B cell (primary cell): ENCODE data around the gene FBN2. TPM values are rescaled to one million over a fixed set of nuclear protein-coding genes. Genes with fewer than 3 reads are reported as not detected.

Experiments used
- ATAC-seq: fragments of 200-7000 bp; cut with Tn5 transposase; one replicate; pipeline ENCODE4 v1.10.0; 2021; ENCODE audit warnings: low read depth, mild to moderate bottlenecking, moderate number of reproducible peaks, moderate library complexity
- CTCF ChIA-PET: fragments of 350-600 bp; sonication (Branson Sonifier 250); formaldehyde crosslinking; loops from one replicate; lab custom pipeline; 2021; ENCODE audit warnings: antibody characterized with exemption, inconsistent platforms; lab: Charles Lee
- POLR2A ChIA-PET: fragments of 350-600 bp; sonication (Branson Sonifier 250); formaldehyde crosslinking; loops from one replicate; lab custom pipeline; 2021; ENCODE audit warnings: antibody characterized with exemption; lab: Charles Lee
- DNase-seq: peaks from one replicate; pipeline ENCODE4 v3.0.0; 2013
- H2AFZ ChIP-seq: 2 replicates; pipeline ENCODE4 v1.6.1; 2012; ENCODE audit warnings: mild to moderate bottlenecking, low read depth, low read length; ENCODE audit not compliant: insufficient read depth, poor library complexity, severe bottlenecking
- H3K27ac ChIP-seq, 2 donors: 1 replicate in 1 of 2; 2 replicates in 1 of 2; pipeline ENCODE4 v1.5.1; 2012 to 2013; ENCODE audit warnings: low read length in 2 of 2, mild to moderate bottlenecking in 2 of 2, moderate library complexity in 1 of 2
- H3K27me3 ChIP-seq, 4 experiments: fragments of 200-600 bp in 1 of 4; sonication (generic) in 1 of 4; replicated peaks in 1 of 4; 1 replicate in 2 of 4; 2 replicates in 2 of 4; pipeline versions ENCODE4 v1.6.1 to v1.7.0; 2013 to 2016; ENCODE audit warnings: low read length in 3 of 4, mild to moderate bottlenecking in 2 of 4, mixed read lengths in 1 of 4, moderate library complexity in 1 of 4; ENCODE audit not compliant: insufficient read depth in 4 of 4, control insufficient read depth in 3 of 4; ENCODE audit errors: control extremely low read depth in 1 of 4
- H3K36me3 ChIP-seq, 2 experiments: replicated peaks in 1 of 2; 1 replicate in 1 of 2; 2 replicates in 1 of 2; pipeline versions ENCODE4 v1.6.1 to v1.7.1; 2013; ENCODE audit warnings: low read length in 1 of 2; ENCODE audit not compliant: insufficient read depth in 2 of 2, control insufficient read depth in 1 of 2; ENCODE audit errors: control extremely low read depth in 1 of 2, extremely low read depth in 1 of 2
- H3K4me1 ChIP-seq, 2 donors: fragments of 200-600 bp in 1 of 2; sonication (generic) in 1 of 2; 1 replicate in 1 of 2; 2 replicates in 1 of 2; pipeline versions ENCODE4 v1.5.1 to v1.6.1; 2013 to 2017; ENCODE audit warnings: low read length in 2 of 2; ENCODE audit not compliant: control insufficient read depth in 2 of 2, insufficient read depth in 2 of 2
- H3K4me2 ChIP-seq: replicated peaks from 2 replicates; pipeline ENCODE3; 2012; ENCODE audit warnings: mild to moderate bottlenecking, low read depth, low read length; ENCODE audit not compliant: poor library complexity, severe bottlenecking
- H3K4me3 ChIP-seq, 5 experiments: fragments of 200-600 bp in 1 of 5; sonication (generic) in 1 of 5; 1 replicate in 3 of 5; 2 replicates in 2 of 5; pipeline versions ENCODE4 v1.5.1 to v1.7.0; 2011 to 2016; ENCODE audit warnings: low read length in 4 of 5, mild to moderate bottlenecking in 4 of 5, low read depth in 2 of 5, control low read depth in 1 of 5, moderate library complexity in 1 of 5; ENCODE audit not compliant: insufficient read depth in 1 of 5; ENCODE audit errors: control extremely low read depth in 1 of 5, extremely low read depth in 1 of 5
- H3K79me2 ChIP-seq: fragments of 200-600 bp; sonication (generic); one replicate; pipeline ENCODE4 v1.6.0; 2016; ENCODE audit warnings: low read length; ENCODE audit not compliant: control insufficient read depth, insufficient read depth
- H3K9ac ChIP-seq: fragments of 200-600 bp; sonication (generic); 2 replicates; pipeline ENCODE4 v1.6.1; 2017; ENCODE audit warnings: mild to moderate bottlenecking, low read length, moderate library complexity
- H3K9me3 ChIP-seq, 3 donors: one replicate each; pipeline versions ENCODE4 v1.6.1 to v1.7.1; 2013; ENCODE audit warnings: low read length in 2 of 3; ENCODE audit not compliant: control insufficient read depth in 2 of 3, insufficient read depth in 1 of 3; ENCODE audit errors: control extremely low read depth in 1 of 3
- H4K20me1 ChIP-seq: 2 replicates; pipeline ENCODE4 v1.6.0; 2012; ENCODE audit warnings: mild to moderate bottlenecking, low read length; ENCODE audit not compliant: insufficient read depth, control insufficient read depth, poor library complexity, severe bottlenecking
- H3K27ac Mint-ChIP-seq: one replicate; pipeline ENCODE4 v1.8.0; 2021; ENCODE audit warnings: mixed read lengths
- H3K27me3 Mint-ChIP-seq: one replicate; pipeline ENCODE4 v1.8.0; 2021; ENCODE audit warnings: mixed read lengths
- H3K4me1 Mint-ChIP-seq: one replicate; pipeline ENCODE4 v1.8.0; 2021; ENCODE audit warnings: mixed read lengths
- H3K4me3 Mint-ChIP-seq: one replicate; pipeline ENCODE4 v1.8.0; 2021; ENCODE audit warnings: mixed read lengths
- H3K9me3 Mint-ChIP-seq: one replicate; pipeline ENCODE4 v1.8.0; 2022; ENCODE audit warnings: mixed read lengths; ENCODE audit not compliant: insufficient read depth
- CTCF ChIP-seq: fragments of 200-600 bp; IDR thresholded peaks from one replicate; pipeline ENCODE4 v1.8.0; 2022; ENCODE audit warnings: antibody characterized with exemption, mild to moderate bottlenecking
- EZH2 ChIP-seq: IDR thresholded peaks from 2 replicates; pipeline ENCODE4 v1.6.1; 2012; ENCODE audit warnings: borderline replicate concordance, low read depth, mild to moderate bottlenecking, moderate library complexity, low read length; ENCODE audit not compliant: insufficient read depth, poor library complexity, severe bottlenecking
- WGBS: methylation state at CpG from one replicate; pipeline ENCODE4 v1.1.5; 2013; ENCODE audit warnings: missing lambda C conversion rate; ENCODE audit not compliant: insufficient coverage; 5-methylcytosine and 5-hydroxymethylcytosine counted together
- intact Hi-C: fragments of 100-400 bp; cut with micrococcal nuclease; formaldehyde crosslinking; loops from one replicate; pipeline ENCODE4 v1.10.0; 2022
- polyA plus RNA-seq: library from polyadenylated mRNA; depleted of rRNA; stranded (reverse); fragments of >200 nt; gene quantifications from 2 replicates; pipeline ENCODE4 v1.2.3, GENCODE V29; 2012
- total RNA-seq, 2 donors: library from RNA; stranded (reverse); fragments of 120-200 nt in 1 of 2; gene quantifications; 1 replicate in 1 of 2; 2 replicates in 1 of 2; pipeline versions ENCODE4 v1.2.3 to v1.2.4, GENCODE V29; 2013 to 2022

Gene FBN2
- total and polyA plus RNA-seq, 2 donors (not counting 1 experiment from before 2014, with no cell fraction given), result 0.03 TPM; not detected in 1

GRCh38 chr5:128284236-128284635 is 253.8 kb downstream of the FBN2 start:
- Histone ChIP-seq H3K36me3 (no peaks in the 10 kb centered on the region), H3K27ac (no peak overlapping the region), H3K9me3 (no peaks in the 10 kb centered on the region), H3K79me2 (no peaks in the 10 kb centered on the region), H2AFZ (no peak overlapping the region), H3K4me1 (no peaks in the 10 kb centered on the region), H3K9ac (no peak overlapping the region), H3K4me3 (no peak overlapping the region), H3K27me3 (no peaks in the 10 kb centered on the region), H4K20me1 (no peaks in the 10 kb centered on the region), H3K4me2 (no peak overlapping the region)
- ChIA-PET CTCF (no interaction called here), POLR2A (no interaction called here)
- no peak overlapping the region for H3K27ac Mint-ChIP-seq
- DNase-seq (no peak), ATAC-seq (no peak)
- 90% methylated on average over 2 of the region's 2 CpGs for WGBS
- TF ChIP-seq CTCF (no peak), EZH2 (no peak)
- H3K27me3 Mint-ChIP-seq, result no peaks in the 10 kb centered on the region
- no peak overlapping the region for H3K4me3 Mint-ChIP-seq
- intact Hi-C loops, result no loop called here
- no peaks in the 10 kb centered on the region for H3K4me1 Mint-ChIP-seq
- H3K9me3 Mint-ChIP-seq, result no peaks in the 10 kb centered on the region

GRCh38 chr5:128279345-128279744 is 258.7 kb downstream of the FBN2 start:
- Mint-ChIP-seq H3K4me1 (no peaks in the 10 kb centered on the region), H3K27ac (no peak overlapping the region), H3K9me3 (no peaks in the 10 kb centered on the region), H3K4me3 (no peak overlapping the region), H3K27me3 (no peaks in the 10 kb centered on the region)
- H3K4me1 ChIP-seq, result no peaks in the 10 kb centered on the region
- H3K36me3 ChIP-seq, result no peaks in the 10 kb centered on the region
- intact Hi-C loops, result no loop called here
- H3K4me2 ChIP-seq, result no peak overlapping the region
- ChIA-PET CTCF (no interaction called here), POLR2A (no interaction called here)
- no peaks in the 10 kb centered on the region for H4K20me1 ChIP-seq
- H3K27ac ChIP-seq, result no peak overlapping the region
- H3K9me3 ChIP-seq, result no peaks in the 10 kb centered on the region
- no peak overlapping the region for H2AFZ ChIP-seq
- no peak overlapping the region for H3K4me3 ChIP-seq
- H3K79me2 ChIP-seq, result no peaks in the 10 kb centered on the region
- no peak for ATAC-seq
- DNase-seq, result no peak
- TF ChIP-seq CTCF, result no peak
- no peak for TF ChIP-seq EZH2
- H3K27me3 ChIP-seq, result no peaks in the 10 kb centered on the region
- H3K9ac ChIP-seq, result no peak overlapping the region
- no CpG with 5 or more reads among the region's 2 CpGs for WGBS
